Natural killer cell (primary cell): Measurements from ENCODE around the gene TSPAN31. TPM values are rescaled to one million over a fixed set of nuclear protein-coding genes. Genes with fewer than 3 reads are reported as not detected.
A peak's percentile ranks its signal among the peaks of the same experiment; 100 is the strongest.

ENCODE experiments used
- ATAC-seq, 3 donors: fragments of 150-1000 bp in 2 of 3; fragments of 200-7000 bp in 1 of 3; cut with Tn5 transposase; 1 replicate in 1 of 3; 2 replicates in 2 of 3; pipeline ENCODE4 v1.10.0; 2021; ENCODE audit warnings: mild to moderate bottlenecking in 2 of 3, moderate library complexity in 2 of 3
- DNase-seq, 2 donors: peaks; one replicate each; pipeline versions ENCODE4 v3.0.0 to v3.0.0-alpha.2; 2013 to 2021; ENCODE audit warnings: mixed read lengths in 1 of 2
- H3K27ac ChIP-seq: one replicate; pipeline ENCODE4 v1.5.1; 2013; ENCODE audit warnings: mild to moderate bottlenecking, low read length
- H3K27me3 ChIP-seq: one replicate; pipeline ENCODE4 v1.6.1; 2013; ENCODE audit warnings: low read length; ENCODE audit not compliant: control insufficient read depth, insufficient read depth
- H3K36me3 ChIP-seq: one replicate; pipeline ENCODE4 v1.6.1; 2013; ENCODE audit warnings: low read length; ENCODE audit not compliant: control insufficient read depth, insufficient read depth
- H3K4me1 ChIP-seq: one replicate; pipeline ENCODE4 v1.6.1; 2013; ENCODE audit warnings: low read length; ENCODE audit not compliant: control insufficient read depth, insufficient read depth
- H3K4me3 ChIP-seq: one replicate; pipeline ENCODE4 v1.5.1; 2013; ENCODE audit warnings: low read length
- H3K9me3 ChIP-seq: one replicate; pipeline ENCODE4 v1.6.1; 2013; ENCODE audit warnings: low read length; ENCODE audit not compliant: control insufficient read depth, insufficient read depth
- H3K27ac Mint-ChIP-seq, 2 donors: one replicate each; pipeline ENCODE4 v1.8.0; 2022; ENCODE audit warnings: mild to moderate bottlenecking in 2 of 2, mixed read lengths in 2 of 2, moderate library complexity in 1 of 2
- H3K27me3 Mint-ChIP-seq, 2 donors: one replicate each; pipeline ENCODE4 v1.8.0; 2022; ENCODE audit warnings: low read depth in 2 of 2, mixed read lengths in 2 of 2
- H3K36me3 Mint-ChIP-seq: one replicate; pipeline ENCODE4 v1.8.0; 2022; ENCODE audit warnings: mixed read lengths
- H3K4me1 Mint-ChIP-seq, 2 donors: one replicate each; pipeline ENCODE4 v1.8.0; 2022; ENCODE audit warnings: mixed read lengths in 2 of 2
- H3K4me3 Mint-ChIP-seq: one replicate; pipeline ENCODE4 v1.8.0; 2022; ENCODE audit warnings: mild to moderate bottlenecking, moderate library complexity, mixed read lengths
- H3K9me3 Mint-ChIP-seq, 2 donors: one replicate each; pipeline ENCODE4 v1.8.0; 2022; ENCODE audit warnings: mixed read lengths in 2 of 2
- CTCF ChIP-seq: fragments of 200-600 bp; IDR thresholded peaks from one replicate; pipeline ENCODE4 v1.8.0; 2022; ENCODE audit warnings: antibody characterized with exemption
- WGBS: methylation state at CpG from one replicate; pipeline ENCODE4 v1.1.7; 2013; ENCODE audit warnings: missing lambda C conversion rate; ENCODE audit not compliant: insufficient coverage; 5-methylcytosine and 5-hydroxymethylcytosine counted together
- intact Hi-C: fragments of 100-400 bp; cut with micrococcal nuclease; formaldehyde crosslinking; loops from one replicate; pipeline ENCODE4 v1.14.2; 2022
- total RNA-seq, 4 donors: library from RNA; stranded (reverse); fragments of 120-200 nt in 1 of 4; gene quantifications; one replicate each; pipeline versions ENCODE4 v1.2.3 to v1.2.4, GENCODE V29; 2013 to 2022

Gene TSPAN31
- total RNA-seq, 3 donors from 2014 or later (not counting 1 experiment from before 2014, with no cell fraction given), result 18.3 to 27.0 (median 23.5) TPM

GRCh38 chr12:57724936-57725740 is 19.7 kb upstream of the TSPAN31 start:
- ATAC-seq, result peak in 1 of 3 donors; percentile 9
- TF ChIP-seq CTCF, result no peak
- DNase-seq, result peak in 1 of 2 donors; percentile 10
- Mint-ChIP-seq H3K27ac (peak overlapping the region; percentile 68 to 74), H3K27me3 (no peaks in the 10 kb centered on the region), H3K9me3 (no peaks in the 10 kb centered on the region), H3K4me1 (peaks cover 17 to 19% of the 10 kb centered on the region in 2 donors), H3K36me3 (no peaks in the 10 kb centered on the region), H3K4me3 (no peak overlapping the region)
- no peak overlapping the region for H3K27ac ChIP-seq
- no peaks in the 10 kb centered on the region for H3K9me3 ChIP-seq
- intact Hi-C loops, result no loop called here
- no peaks in the 10 kb centered on the region for H3K27me3 ChIP-seq
- WGBS, result 95% methylated on average over 6 of the region's 11 CpGs
- H3K4me3 ChIP-seq, result no peak overlapping the region
- peaks cover 53% of the 10 kb centered on the region for H3K36me3 ChIP-seq
- peaks cover 6% of the 10 kb centered on the region for H3K4me1 ChIP-seq

DNA sequence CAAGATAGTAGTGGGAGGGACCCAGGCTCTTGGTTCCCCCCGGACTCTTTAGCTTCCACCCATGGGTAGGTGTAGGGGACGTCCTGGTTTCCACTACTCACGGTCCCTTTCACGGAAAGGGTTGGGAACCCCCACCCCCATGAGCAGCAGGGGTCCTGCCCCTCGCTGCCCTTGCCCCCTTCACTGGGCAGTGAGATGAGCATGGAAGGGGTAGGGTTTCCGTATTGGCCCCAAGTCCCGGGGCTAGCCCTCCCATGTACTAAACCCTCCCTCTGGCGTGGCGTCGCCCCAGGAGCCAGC is 19.0 kb upstream of the TSPAN31 start:
- Mint-ChIP-seq H3K4me1 (peaks cover 17 to 19% of the 10 kb centered on the region in 2 donors), H3K36me3 (no peaks in the 10 kb centered on the region), H3K4me3 (no peak overlapping the region), H3K27ac (peak overlapping the region; percentile 36 to 68), H3K9me3 (no peaks in the 10 kb centered on the region), H3K27me3 (no peaks in the 10 kb centered on the region)
- H3K27ac ChIP-seq, result no peak overlapping the region
- no peaks in the 10 kb centered on the region for H3K27me3 ChIP-seq
- H3K36me3 ChIP-seq, result peaks cover 53% of the 10 kb centered on the region
- H3K4me3 ChIP-seq, result no peak overlapping the region
- no peak for DNase-seq
- intact Hi-C loops, result no loop called here
- peaks cover 6% of the 10 kb centered on the region for H3K4me1 ChIP-seq
- no peak for ATAC-seq
- H3K9me3 ChIP-seq, result no peaks in the 10 kb centered on the region
- WGBS, result 92% methylated on average over 7 of the region's 10 CpGs
- TF ChIP-seq CTCF, result no peak

- Histone ChIP-seq H3K36me3 (peaks cover 53% of the 10 kb centered on the region), H3K27me3 (no peaks in the 10 kb centered on the region), H3K4me1 (peaks cover 6% of the 10 kb centered on the region), H3K9me3 (no peaks in the 10 kb centered on the region), H3K27ac (no peak overlapping the region), H3K4me3 (no peak overlapping the region)
- intact Hi-C loops, result no loop called here
- peak; percentile 45 to 53 (median 52) for ATAC-seq
- Mint-ChIP-seq H3K36me3 (no peaks in the 10 kb centered on the region), H3K27me3 (no peaks in the 10 kb centered on the region), H3K4me3 (peak overlapping the region; percentile 81), H3K4me1 (peaks cover 17 to 20% of the 10 kb centered on the region in 2 donors), H3K27ac (peak overlapping the region; percentile 36 to 68), H3K9me3 (no peaks in the 10 kb centered on the region)
- 97% methylated on average over 79 of the region's 79 CpGs for WGBS
- TF ChIP-seq CTCF, result no peak
- DNase-seq, result peak; percentile 16 to 49
Observed at GRCh38 chr12:57726151-57726883, 18.5 kb upstream of the TSPAN31 start.
